Measurements from ENCODE around the gene CEP41. TPM values are rescaled to one million over a fixed set of nuclear protein-coding genes. Genes with fewer than 3 reads are reported as not detected.

The CEP41 gene
- total RNA-seq, 1 donor from 2014 or later: 11.3 TPM

DNA sequence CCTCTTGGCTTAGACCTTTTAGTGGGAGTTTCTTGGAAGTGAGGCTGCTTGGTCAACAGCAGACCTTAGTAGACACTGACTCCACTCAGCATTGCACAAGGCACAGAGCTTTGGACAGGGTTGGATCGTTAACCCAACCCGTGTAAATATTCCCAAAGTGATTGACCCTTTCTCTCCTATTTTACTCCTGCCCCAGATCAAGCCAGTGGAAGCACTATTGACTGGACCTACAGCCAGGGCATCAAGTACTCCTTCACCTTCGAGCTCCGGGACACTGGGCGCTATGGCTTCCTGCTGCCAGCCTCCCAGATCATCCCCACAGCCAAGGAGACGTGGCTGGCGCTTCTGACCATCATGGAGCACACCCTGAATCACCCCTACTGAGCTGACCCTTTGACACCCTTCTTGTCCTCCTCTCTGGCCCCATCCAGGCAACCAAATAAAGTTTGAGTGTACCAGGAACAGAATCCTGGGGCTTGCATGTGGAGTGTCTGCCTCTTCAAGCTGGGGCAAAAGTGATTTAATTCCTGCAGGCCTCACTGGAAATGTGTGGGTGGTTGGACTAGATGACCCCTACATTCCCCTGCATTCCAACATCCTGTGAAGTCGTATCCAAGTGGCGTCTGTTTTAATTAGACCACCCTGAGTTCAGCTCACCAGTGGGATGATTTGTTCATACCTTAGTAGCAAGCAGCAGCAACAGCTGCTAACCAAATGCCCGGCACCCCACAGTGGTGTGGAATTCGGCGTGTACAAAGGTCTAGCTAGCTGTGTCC, 53.0 kb downstream of the CEP41 start:
- intact Hi-C loops (cut with DNase I): no loop called here
- no peaks in the 10 kb centered on the region for H3K9me3 ChIP-seq
- TF ChIP-seq, protein P1, sequence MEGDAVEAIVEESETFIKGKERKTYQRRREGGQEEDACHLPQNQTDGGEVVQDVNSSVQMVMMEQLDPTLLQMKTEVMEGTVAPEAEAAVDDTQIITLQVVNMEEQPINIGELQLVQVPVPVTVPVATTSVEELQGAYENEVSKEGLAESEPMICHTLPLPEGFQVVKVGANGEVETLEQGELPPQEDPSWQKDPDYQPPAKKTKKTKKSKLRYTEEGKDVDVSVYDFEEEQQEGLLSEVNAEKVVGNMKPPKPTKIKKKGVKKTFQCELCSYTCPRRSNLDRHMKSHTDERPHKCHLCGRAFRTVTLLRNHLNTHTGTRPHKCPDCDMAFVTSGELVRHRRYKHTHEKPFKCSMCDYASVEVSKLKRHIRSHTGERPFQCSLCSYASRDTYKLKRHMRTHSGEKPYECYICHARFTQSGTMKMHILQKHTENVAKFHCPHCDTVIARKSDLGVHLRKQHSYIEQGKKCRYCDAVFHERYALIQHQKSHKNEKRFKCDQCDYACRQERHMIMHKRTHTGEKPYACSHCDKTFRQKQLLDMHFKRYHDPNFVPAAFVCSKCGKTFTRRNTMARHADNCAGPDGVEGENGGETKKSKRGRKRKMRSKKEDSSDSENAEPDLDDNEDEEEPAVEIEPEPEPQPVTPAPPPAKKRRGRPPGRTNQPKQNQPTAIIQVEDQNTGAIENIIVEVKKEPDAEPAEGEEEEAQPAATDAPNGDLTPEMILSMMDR (IDR thresholded peaks at IDR 0.05): no peak
- no peak overlapping the region for H3K4me3 ChIP-seq
- DNase-seq (no peak), ATAC-seq (no peak)
- no peak overlapping the region for H3K27ac ChIP-seq
- H3K27me3 ChIP-seq: no peaks in the 10 kb centered on the region
- no peaks in the 10 kb centered on the region for H3K36me3 ChIP-seq
- H3K4me1 ChIP-seq: no peaks in the 10 kb centered on the region

DNA sequence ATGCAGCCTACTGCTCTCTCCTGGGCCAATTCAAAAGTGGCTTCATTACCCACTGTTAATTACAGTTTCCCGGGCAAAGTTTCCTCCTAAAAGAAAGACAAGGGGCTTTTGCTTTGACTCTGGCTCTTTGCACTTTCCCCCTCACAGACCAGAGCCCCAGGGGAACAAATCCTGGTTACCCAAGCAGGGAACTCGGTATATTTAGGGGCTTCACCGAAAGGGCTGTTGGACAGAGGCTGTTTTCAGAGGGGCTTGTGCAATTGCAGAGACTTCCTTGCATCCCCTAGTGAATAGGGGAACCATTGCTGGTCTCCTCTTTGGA, 53.5 kb downstream of the CEP41 start:
- Histone ChIP-seq H3K36me3 (no peaks in the 10 kb centered on the region), H3K4me3 (no peak overlapping the region), H3K27me3 (no peaks in the 10 kb centered on the region), H3K9me3 (no peaks in the 10 kb centered on the region), H3K4me1 (no peaks in the 10 kb centered on the region), H3K27ac (no peak overlapping the region)
- intact Hi-C loops (cut with DNase I): no loop called here
- ATAC-seq (no peak), DNase-seq (no peak)
- TF ChIP-seq, protein P1 (IDR thresholded peaks at IDR 0.05): no peak

DNA sequence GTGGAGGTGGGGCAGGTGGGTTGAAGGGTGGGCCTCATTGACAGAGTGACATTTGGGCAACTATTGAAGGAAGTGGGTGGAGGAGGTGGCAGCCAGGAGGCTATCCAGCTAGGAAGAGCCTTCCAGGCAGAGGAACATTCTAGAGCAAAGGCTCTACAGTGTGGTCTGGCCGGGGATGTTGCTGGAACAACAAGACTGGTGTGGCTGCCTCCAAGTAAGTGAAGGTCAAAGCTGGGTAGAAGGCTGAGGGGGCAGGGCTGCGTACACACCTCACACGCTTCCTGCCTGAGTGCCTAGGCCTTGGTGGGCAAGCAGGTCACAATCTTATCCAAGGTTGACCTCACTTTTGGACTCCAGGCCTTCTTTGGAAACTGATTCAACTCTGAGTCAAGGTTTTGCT, 53.9 kb downstream of the CEP41 start:
- intact Hi-C loops (cut with DNase I): no loop called here
- no peaks in the 10 kb centered on the region for H3K36me3 ChIP-seq
- no peaks in the 10 kb centered on the region for H3K9me3 ChIP-seq
- ATAC-seq (no peak), DNase-seq (no peak)
- no peaks in the 10 kb centered on the region for H3K4me1 ChIP-seq
- H3K4me3 ChIP-seq: no peak overlapping the region
- no peak overlapping the region for H3K27ac ChIP-seq
- H3K27me3 ChIP-seq: no peaks in the 10 kb centered on the region
- TF ChIP-seq, protein P1 (IDR thresholded peaks at IDR 0.05): no peak

DNA sequence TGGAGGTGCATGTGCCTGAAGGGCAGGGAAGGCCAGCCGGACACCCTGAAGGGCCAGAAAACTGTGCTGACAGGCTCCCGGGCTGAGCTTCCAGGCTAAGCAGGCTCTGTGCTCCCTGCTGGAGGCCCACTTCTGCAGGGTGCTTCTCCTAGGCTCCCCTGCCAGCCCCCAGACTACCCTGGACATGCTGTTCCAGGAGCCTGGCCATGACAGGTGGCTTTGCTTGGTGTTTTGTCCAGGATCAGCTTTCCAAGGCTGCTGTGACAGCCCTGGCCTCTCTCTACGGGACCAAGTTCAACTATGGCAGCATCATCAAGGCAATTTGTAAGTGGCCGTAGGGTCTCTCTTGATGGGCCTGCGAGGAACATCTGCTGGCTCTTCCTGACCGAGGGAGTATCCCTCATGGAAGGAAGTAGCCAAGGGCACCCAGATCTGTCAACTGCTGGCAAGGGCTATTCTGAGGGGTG, 55.2 kb downstream of the CEP41 start:
- Histone ChIP-seq H3K9me3 (no peaks in the 10 kb centered on the region), H3K36me3 (no peaks in the 10 kb centered on the region), H3K4me3 (no peak overlapping the region), H3K4me1 (no peaks in the 10 kb centered on the region), H3K27me3 (no peaks in the 10 kb centered on the region), H3K27ac (no peak overlapping the region)
- no peak for DNase-seq
- no peak for ATAC-seq
- intact Hi-C loops (cut with DNase I): no loop called here
- TF ChIP-seq, protein P1 (IDR thresholded peaks at IDR 0.05): no peak

DNA sequence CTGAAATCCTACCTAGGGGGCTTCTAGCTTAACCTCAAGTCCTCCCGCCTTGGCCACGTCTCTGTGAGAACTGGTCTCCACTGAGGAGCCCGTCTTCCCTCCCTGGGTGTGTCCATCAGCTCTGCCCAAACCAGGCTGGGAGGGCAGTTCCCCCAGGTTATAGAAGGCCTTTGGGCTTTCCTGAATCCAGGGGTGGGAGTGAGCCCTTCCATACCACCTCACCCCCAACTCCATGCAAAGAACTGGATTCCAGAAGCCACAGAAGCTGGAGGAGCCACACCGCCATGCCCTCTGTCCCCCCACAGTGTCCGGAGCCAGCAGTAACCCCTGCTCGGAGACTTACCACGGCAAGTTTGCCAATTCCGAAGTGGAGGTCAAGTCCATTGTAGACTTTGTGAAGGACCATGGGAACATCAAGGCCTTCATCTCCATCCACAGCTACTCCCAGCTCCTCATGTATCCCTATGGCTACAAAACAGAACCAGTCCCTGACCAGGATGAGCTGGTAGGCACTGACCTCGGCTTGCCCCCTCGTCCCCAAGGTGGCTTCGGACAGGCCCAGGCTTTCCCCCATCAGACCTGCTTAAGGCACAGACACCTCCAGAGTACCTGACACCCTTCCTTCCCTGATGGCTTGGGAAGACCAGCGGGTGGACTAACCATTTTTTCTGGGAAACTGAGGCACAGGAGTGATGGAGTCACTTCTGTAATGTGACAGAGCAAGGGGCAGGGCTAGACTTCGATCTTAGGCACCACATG, 55.8 kb downstream of the CEP41 start:
- DNase-seq (no peak), ATAC-seq (no peak)

More for the DNA sequence above, 55.8 kb downstream of the CEP41 start:
- Histone ChIP-seq H3K36me3 (no peaks in the 10 kb centered on the region), H3K9me3 (no peaks in the 10 kb centered on the region), H3K27me3 (no peaks in the 10 kb centered on the region), H3K4me3 (no peak overlapping the region), H3K4me1 (peaks cover 5% of the 10 kb centered on the region), H3K27ac (no peak overlapping the region)
- intact Hi-C loops (cut with DNase I): no loop called here
- TF ChIP-seq, protein P1 (IDR thresholded peaks at IDR 0.05): no peak
